GM18511 (cell line): ENCODE results near the gene CEP120.
A peak's percentile ranks its signal among the peaks of the same experiment; 100 is the strongest.
"Not testable (repeated sequence)": the region's sequence is repeated elsewhere in the genome, so short reads cannot be mapped to it uniquely, and the experiment has no call there.

ENCODE experiments used
- ATAC-seq: cut with Tn5 transposase; IDR thresholded peaks from one replicate; pipeline ENCODE4 v1.9.1; 2021; ENCODE audit warnings: mild to moderate bottlenecking, moderate library complexity; ENCODE audit not compliant: unreplicated experiment

The CEP120 gene

DNA sequence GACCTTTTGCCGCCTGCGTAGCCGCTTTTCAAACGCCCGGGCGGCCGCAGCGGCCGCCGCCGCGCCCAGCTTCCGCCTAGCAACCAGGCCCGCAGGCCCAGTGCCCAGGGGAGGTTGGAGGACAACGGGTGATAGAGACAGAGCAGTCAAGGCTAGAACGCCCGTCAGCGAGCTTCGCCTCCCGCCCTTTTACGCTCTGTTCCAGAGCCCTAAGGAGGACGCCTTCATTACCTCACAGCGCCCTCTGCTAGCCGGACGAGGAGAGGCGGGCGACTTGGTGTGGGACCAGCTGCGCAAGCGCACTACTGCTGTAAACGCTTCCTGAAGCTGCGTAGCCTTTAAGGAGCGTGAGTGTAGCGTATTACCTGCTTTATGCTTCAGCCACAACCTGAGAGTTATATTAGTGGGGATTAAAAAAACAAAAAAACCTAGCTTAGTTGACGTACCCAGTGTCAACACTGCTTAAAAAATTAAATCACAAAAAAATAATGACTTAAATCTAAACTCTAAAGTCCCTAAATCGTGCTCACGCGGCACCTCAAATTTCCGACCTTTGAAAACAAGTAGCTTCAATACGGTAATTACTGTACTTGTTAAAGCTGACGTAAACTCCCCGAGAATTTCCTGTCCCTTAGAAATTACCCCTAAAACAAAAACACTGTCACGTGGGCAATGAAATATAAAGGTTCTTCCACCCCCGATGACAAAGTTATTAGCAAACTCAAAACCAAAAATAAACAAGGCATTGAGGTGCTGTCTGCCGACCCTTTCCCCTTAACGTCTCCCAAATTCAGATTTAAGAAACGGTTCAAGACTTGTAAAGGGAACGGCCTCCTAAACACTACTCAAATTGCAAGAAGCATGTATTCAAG lies at the start of gene CEP120:
Gene CEP120, minus strand, starts transcription at position 126 of the 872 bp plus-strand sequence. CDS start 405 bp downstream, outside the sequence.
- ATAC-seq = peak; percentile 98

DNA sequence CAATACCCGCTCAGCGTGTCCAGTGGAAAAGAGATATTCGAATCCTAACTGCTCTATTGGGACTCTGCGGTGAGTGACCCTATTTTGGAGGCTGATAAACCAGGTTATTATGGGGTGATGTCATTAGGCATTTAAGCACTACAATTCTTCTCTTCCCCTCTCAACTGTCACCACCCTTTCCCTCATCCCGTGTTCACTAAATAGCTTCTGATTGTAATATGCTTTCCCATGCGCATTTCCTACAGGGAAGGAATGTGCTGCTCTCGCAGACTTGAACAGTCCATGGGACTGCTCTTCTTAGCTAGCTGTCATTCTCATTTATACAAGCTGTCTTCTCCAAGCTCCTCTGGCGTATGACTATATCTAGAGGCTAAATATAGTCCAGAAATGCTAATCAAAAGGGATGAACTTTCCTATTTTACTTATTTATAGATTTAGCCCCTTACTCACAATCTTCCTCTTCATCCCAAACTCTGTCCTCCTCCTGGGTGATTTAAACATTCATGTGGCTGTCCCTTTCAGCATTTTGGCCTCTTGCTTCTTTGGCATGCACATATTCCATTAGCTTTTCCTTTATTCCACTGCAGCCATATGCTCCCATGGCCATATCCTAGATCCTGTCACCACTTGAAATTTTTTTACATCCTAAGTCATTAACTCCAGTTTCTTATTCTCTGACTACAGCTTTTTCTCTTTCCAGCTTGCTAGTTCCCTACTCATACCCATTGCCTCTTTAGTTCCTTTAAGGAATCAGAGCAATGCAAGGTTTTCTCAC lies 49.1 kb upstream of the CEP120 start:
- ATAC-seq = no peak

DNA sequence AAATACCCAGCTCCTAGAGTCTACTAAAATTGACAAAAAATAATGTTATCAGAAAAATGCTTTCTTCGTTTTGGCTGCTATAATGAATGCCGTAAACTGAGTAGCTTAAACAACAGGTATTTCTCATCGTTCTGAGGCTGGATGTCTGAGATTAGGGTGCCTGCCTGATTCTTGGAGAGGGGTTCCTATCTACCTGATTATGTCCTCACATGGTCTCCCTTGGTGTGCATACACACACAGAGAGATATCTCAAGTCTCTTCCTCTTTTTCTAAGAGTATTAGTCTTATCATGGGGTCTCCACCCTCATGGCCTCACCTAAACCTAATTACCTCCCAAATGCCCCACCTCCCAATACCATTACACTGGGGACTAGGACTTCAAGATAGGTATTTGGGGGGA lies 48.2 kb upstream of the CEP120 start:
- ATAC-seq = no peak

DNA sequence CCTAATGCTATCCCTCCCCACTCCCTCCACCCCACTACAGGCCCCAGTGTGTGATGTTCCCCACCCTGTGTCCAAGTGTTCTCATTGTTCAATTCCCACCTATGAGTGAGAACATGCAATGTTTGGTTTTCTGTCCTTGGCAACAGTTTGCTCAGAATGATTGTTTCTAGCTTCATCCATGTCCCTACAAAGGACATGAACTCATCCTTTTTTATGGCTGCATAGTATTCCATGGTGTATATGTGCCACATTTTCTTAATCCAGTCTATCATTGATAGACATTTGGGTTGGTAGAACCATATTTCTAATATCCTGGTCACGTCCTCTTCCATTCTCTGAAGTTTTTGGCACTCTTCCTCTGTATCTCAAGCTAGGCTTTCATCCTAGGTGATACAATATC lies 43.6 kb upstream of the CEP120 start:
- not testable (repeated sequence) for ATAC-seq

DNA sequence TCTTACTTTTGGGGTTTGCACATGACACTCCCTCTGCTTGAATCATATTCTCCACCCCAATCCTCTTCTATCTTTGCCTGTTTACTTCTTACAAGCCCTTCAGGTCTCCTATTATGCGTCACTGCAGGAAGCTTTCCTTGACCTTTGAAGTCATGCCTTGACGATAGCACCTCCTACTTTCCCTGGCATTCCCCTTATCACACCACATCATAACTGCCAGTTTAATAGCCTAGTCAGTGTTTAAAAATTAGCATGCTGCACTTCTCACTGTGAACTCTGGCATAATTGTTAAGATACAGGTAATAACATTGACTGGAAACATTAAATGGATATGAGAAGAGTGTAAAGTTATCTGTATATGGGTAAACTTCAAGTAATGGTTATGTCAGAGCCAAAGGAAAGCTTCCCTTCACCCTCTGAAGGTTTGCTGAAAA lies 37.1 kb upstream of the CEP120 start:
- ATAC-seq = peak; percentile 51

DNA sequence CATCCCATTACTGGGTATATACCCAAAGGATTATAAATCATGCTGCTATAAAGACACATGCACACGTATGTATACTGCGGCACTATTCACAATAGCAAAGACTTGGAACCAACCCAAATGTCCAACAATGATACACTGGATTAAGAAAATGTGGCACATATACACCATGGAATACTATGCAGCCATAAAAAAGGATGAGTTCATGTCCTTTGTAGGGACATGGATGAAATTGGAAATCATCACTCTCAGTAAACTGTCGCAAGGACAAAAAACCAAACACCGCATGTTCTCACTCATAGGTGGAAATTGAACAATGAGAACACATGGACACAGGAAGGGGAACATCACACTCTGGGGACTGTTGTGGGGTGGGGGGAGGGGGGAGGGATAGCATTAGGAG lies 35.8 kb upstream of the CEP120 start:
- ATAC-seq = not testable (repeated sequence)

DNA sequence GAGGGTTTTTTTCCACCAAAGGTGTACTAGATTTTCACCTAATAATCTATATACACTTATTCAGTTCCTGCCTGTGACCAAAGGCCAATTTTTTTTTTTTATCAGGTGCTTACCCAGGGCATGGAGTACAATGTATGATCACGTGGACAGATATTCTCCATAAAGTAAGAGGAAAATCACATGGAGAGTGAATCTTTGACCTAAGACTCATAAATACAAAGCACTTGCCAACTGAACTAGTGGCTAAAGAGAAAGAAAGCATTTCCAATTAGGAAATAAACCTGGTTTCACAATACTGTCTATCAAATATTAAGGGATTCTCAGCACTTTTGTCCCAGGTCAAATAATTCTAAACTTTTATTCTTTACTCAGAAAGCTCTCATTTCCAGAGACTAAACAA lies 33.0 kb upstream of the CEP120 start:
- no peak for ATAC-seq

DNA sequence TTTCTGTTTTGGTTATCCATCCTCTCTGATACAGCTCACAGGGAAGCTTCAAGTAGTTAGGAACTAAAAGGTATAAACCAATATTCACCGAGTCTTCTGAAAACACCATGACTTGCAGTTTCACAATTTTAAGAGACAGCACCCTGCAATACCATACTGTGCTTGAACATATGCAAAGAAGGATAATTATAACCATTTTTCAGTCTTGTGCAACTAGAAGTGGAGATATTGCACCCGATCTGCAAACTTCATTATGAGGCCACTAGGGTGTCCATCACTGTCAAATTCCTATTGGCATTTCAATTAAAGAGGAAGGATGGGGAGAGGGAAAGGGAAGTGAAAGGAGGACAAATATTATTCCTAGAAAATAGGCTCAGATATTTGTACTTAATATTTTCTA lies 32.4 kb upstream of the CEP120 start:
- ATAC-seq = peak; percentile 84

DNA sequence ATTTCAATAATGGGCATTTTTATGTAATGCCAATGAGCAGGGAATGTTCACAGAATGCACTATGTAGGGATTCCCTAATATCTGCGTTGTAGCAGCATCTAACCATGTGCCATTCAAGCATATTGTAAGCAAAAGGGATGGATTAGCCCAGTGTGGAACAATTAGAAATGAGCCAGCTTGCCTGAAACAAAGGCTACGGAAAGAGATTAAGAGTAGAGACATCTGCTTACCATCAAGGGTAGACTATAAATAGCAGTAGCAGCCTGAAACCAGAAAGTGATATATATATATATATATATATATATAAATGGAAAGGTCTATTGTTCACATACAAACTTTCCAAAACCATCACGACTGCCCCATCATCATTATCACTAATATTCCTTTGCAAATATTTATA lies 31.9 kb upstream of the CEP120 start:
- ATAC-seq = peak; percentile 54

DNA sequence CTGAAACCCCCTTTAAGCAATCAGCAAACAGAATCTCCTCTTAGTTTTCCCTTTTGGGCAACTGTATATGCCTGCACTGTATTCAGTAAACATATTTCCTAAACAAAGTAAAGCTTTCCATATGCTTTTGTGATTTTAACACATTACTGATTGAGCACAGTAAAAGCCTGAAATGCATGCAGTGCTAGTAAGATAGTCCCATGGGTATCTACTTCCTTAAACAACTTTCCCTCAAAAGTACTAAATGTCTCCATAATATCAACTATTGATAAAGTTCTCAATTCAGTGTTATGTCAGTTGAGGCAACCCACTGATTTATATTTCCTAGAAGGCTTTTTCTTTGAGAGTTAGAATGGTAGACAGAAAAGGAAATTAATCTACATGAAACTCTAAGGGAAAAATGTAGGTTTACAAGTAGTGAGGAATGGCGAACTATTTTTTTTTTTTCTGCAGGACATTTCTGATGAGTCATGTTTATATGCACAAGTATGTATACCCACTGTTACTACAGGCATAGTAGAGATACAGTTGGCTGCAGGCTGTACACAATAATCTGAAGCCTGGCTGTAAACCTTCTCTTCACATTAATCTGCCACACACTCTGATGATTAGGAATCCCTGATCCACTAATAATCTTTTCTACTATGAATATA lies 31.2 kb upstream of the CEP120 start:
- ATAC-seq = no peak

DNA sequence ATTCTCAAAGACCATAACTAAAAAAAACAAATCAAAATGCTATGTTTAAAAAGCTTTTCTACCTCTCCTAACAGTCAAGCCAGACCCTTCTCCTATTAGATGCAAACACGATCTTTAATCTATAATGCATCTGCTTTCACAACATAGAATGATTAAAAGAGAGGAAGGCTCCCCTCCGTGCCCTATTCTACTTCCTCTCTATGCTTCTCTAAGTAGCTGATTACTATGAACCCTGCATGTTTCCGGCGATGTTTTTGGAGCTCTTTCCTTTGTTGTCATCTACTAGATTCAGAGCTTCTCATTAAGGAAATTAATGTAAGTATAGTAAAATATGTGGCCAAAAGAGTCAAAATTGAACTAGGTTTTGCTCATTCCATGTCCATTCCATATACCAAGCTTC lies 29.2 kb upstream of the CEP120 start:
- no peak for ATAC-seq

DNA sequence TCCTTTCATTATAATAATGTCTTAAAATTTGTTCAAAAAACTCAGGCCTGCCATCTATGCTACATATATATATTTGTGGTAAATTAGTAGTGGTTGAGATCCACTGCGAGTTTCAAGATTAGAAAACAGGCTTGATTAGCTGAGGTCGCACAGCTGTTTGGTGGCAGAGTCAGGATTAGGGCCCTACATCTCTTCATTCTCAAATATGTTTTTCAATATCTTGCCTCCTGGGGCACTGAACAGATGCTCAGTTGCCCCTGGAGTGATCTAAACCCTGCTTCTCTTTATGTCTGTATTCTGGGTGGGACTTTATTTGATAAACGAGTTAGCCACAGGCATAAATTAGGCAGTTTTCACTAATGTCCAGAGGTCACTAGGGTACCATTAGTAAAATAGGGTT lies 27.8 kb upstream of the CEP120 start:
- ATAC-seq = no peak

DNA sequence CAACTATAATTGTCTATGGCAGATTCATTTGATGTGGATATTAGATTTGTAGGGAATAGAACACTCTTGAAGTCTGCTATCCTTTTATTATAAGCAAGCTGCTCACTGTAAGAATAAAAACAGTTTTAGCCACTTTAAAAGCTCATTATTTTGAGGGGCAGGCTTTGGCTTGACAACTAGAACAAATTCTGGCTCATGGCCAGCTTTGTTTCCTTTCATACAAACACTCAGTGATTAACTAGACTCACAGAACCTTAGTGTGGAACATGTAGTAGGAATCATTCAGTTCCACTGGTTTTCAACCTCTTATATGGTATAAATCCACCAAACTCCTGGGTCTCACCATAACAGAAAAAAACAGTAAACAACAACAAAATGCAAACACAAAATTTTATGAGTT lies 27.4 kb upstream of the CEP120 start:
- no peak for ATAC-seq

DNA sequence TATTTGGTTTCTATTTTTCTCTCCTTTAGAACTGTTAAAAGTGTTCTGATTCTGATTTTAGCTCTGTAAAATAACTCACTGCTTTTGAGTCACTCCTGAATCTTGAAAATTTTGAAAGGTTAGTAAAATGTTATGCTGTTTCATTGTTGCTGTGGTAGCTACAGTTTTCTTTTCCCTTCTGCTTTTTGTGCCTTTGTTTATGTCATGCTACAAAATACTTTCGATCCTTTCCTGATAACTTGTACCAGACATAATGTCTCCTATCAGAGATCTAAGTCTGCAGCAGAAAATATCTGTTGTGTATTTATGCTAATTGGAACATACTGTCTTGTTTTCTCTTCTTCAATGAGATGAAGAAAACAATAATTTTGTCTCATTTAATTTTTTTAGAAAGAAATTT lies 26.9 kb upstream of the CEP120 start:
- no peak for ATAC-seq

DNA sequence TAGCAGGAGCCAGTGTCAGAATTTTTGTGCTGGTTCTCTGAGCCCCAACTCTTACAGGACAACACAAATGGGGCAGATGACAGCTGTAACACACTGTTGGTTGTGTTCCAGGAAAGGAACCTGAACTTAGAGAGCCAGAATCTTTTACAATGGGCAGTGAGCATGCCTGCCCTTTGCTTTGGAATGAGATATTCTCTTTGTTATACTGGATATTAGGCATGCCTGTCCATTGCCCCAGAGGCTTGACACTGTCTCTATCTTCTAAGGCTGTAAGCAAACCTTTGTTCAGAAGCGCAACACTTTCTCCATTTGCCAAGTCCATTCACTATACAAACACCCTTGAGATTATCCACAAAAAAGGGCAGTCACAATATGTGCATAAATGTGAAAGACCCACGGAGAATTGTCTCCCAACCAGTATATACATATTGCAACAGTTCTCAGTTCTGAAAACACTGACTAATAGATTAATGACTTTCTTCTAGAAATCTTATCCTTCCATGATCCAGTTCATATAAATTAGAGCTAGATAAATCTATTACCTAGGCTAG lies 26.3 kb upstream of the CEP120 start:
- no peak for ATAC-seq

DNA sequence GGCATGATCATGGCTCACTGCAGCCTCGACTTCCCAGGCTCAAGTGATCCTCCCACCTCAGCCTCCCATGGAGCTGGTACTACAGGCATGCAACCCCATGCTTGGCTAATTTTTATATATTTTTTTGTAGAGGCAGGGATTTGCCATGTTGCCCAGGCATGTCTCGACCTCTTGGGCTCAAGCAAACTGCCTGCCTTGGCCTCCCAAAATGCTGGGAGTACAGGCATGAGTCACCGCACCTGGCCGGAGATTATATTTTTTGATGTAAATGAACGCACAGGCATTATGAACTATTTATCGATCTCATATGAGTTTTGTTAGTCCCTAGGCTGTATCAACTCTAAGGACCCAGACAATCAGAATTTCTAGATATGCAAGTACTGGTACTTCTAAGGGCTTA lies 25.5 kb upstream of the CEP120 start:
- no peak for ATAC-seq

DNA sequence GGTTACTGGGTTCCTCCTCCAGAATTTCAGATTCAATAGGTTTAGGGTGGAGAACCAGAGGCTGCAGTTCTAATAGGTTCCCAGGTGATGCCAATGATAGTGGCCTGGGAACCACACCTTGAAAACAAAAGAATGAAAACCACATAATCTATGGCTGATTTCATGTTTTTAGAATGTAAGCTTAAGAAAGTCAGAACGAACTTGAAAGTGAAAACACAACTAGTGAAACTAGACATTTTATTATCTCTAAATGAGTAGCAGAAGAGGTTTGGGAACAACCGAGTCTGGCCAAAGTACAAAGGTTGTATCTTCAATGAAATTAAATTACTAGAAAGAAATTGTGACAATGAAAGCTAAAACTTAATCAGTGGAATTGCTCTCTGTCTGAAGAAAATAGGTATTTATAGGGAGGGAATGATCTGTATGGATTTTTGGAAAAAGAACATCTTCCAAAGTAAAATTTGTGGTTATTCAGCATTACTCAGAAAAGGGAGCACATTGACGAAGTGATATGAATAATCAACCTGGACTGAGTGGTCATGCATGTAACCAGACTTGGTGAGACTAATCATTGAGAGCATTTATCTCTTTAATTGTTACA lies 24.9 kb upstream of the CEP120 start:
- peak; percentile 87 for ATAC-seq

DNA sequence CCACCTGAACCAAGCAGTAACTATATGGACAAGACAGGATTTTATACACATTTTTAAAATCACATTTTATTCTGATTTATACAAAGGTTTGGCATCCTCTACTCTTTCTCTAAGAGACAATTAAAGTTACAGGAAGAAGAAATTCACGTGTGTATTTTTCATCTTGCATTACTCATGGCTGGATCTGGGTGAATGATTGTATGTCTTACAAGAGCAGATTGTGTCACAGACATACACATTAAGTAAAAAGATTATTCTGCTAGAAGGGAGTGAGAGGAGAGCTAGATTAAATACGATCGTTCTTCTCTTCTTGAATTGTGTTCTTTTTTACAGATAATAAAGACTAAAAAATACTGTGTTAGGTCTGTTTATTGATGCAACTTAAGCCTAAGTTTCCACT lies 20.8 kb upstream of the CEP120 start:
- no peak for ATAC-seq

DNA sequence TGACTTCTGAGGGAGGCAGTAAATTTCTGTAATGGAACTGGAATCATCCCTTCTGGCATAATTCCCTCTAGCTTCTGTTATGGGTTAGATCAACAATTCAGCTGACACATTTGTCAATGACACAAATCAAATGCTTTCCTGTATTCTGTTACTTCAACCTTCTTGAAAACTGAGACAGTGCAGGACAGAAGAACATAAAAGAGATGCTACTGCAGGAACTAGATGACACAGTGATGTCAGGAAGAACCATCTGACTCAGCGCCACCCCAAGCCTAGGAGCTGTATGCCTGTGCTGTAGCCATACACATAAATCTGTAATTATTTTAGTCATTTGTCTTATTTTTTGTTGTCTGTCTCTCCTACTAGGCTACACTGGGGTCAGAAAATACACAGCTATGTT lies 18.2 kb upstream of the CEP120 start:
- peak; percentile 38 for ATAC-seq

DNA sequence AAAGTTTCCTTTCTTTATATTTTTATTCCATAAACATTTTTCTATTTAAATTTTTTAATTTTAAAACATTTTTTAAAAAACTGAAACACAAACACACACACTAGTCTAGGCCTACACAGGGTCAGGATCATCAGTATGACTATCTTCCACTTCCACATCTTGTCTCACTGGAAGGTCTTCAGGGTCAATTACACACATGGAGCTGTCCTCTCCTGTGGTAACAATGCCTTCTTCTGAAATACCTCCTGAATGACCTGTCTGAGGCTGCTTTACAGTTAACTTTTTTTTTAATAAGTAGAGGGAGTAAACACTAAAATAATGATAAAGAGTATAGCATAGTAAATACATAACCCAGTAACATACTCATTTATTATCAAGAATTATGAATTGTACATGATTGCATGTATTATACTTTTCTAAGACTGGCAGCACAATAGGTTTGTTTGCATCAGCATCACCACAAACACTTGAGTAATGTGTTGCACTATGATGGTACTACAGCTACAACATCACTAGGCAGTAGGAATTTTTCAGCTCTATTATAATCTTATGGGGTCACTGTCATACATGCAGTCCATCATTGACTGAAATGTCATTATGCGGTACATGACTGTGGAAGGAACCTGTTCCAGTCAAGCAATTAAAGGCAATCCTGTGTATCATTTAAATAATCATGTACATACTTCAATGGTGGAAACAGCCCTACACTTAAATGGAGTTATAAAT lies 17.4 kb upstream of the CEP120 start:
- ATAC-seq = no peak
